Thoracic aorta (tissue), 2 donors: Measurements from ENCODE around the gene STX17. TPM values are rescaled to one million over a fixed set of nuclear protein-coding genes. Genes with fewer than 3 reads are reported as not detected.

Experiments used
- ATAC-seq: fragments of 150-250 bp; one replicate; pipeline ENCODE4 v1.8.0; 2017; ENCODE audit warnings: low read depth; ENCODE audit not compliant: insufficient number of reproducible peaks, low FRiP score
- DNase-seq: peaks from one replicate; pipeline ENCODE4 v3.0.0-alpha.2; 2020; ENCODE audit warnings: low spot score
- H3K27ac ChIP-seq, 2 donors: fragments of 200-600 bp; sonication (generic); 1 replicate in 1 of 2; 2 replicates in 1 of 2; pipeline ENCODE4 v1.5.1; 2016; ENCODE audit warnings: mild to moderate bottlenecking in 2 of 2, moderate library complexity in 2 of 2
- H3K27me3 ChIP-seq: fragments of 200-600 bp; sonication (generic); replicated peaks from 2 replicates; pipeline ENCODE4 v1.6.0; 2016; ENCODE audit warnings: mild to moderate bottlenecking; ENCODE audit not compliant: insufficient read depth
- H3K36me3 ChIP-seq: fragments of 200-600 bp; sonication (generic); one replicate; pipeline ENCODE4 v1.5.1; 2016
- H3K4me1 ChIP-seq, 2 donors: fragments of 200-600 bp; sonication (generic); 1 replicate in 1 of 2; 2 replicates in 1 of 2; pipeline versions ENCODE4 v1.5.1 to v1.6.0; 2016; ENCODE audit warnings: low read depth in 2 of 2, mild to moderate bottlenecking in 1 of 2; ENCODE audit not compliant: control insufficient read depth in 1 of 2
- H3K4me3 ChIP-seq: fragments of 200-600 bp; sonication (generic); 2 replicates; pipeline ENCODE4 v1.5.1; 2016; ENCODE audit warnings: mild to moderate bottlenecking
- H3K9me3 ChIP-seq: fragments of 200-600 bp; sonication (generic); 2 replicates; pipeline ENCODE4 v1.5.1; 2016
- CTCF ChIP-seq: fragments of 200-600 bp; sonication (generic); IDR thresholded peaks from one replicate; pipeline ENCODE4 v1.5.1; 2019; ENCODE audit warnings: antibody characterized with exemption
- total RNA-seq, 2 donors: library from RNA; depleted of rRNA; stranded (reverse); fragments of >200 nt; gene quantifications; one replicate each; pipeline versions ENCODE4 v1.1.0 to v1.2.3, GENCODE V29; 2016

STX17 gene
- total RNA-seq, 2 donors from 2014 or later = 33.2 to 41.8 TPM

GRCh38 chr9:99970481-99970880 lies 64.0 kb downstream of the STX17 start:
- no peak overlapping the region for H3K4me3 ChIP-seq
- peaks cover 7% of the 10 kb centered on the region for H3K36me3 ChIP-seq
- ATAC-seq (no peak), DNase-seq (no peak)
- H3K9me3 ChIP-seq = no peaks in the 10 kb centered on the region
- no peaks in the 10 kb centered on the region for H3K27me3 ChIP-seq
- H3K27ac ChIP-seq = no peak overlapping the region
- TF ChIP-seq CTCF = no peak
- no peaks in the 10 kb centered on the region for H3K4me1 ChIP-seq

GRCh38 chr9:99971410-99971809 lies 65.0 kb downstream of the STX17 start:
- no peak overlapping the region for H3K27ac ChIP-seq
- no peaks in the 10 kb centered on the region for H3K27me3 ChIP-seq
- no peaks in the 10 kb centered on the region for H3K9me3 ChIP-seq
- DNase-seq (no peak), ATAC-seq (no peak)
- H3K4me1 ChIP-seq = no peaks in the 10 kb centered on the region
- TF ChIP-seq CTCF = no peak
- H3K36me3 ChIP-seq = peaks cover 7% of the 10 kb centered on the region
- H3K4me3 ChIP-seq = no peak overlapping the region

GRCh38 chr9:99973455-99973854 lies 67.0 kb downstream of the STX17 start:
- H3K27ac ChIP-seq = no peak overlapping the region
- H3K27me3 ChIP-seq = no peaks in the 10 kb centered on the region
- H3K4me3 ChIP-seq = no peak overlapping the region
- DNase-seq (no peak), ATAC-seq (no peak)
- no peaks in the 10 kb centered on the region for H3K4me1 ChIP-seq
- H3K9me3 ChIP-seq = no peaks in the 10 kb centered on the region
- peaks cover 3% of the 10 kb centered on the region for H3K36me3 ChIP-seq
- TF ChIP-seq CTCF = no peak

- Histone ChIP-seq H3K4me1 (no peaks in the 10 kb centered on the region), H3K36me3 (peaks cover 8% of the 10 kb centered on the region), H3K9me3 (no peaks in the 10 kb centered on the region), H3K4me3 (no peak overlapping the region), H3K27me3 (no peaks in the 10 kb centered on the region), H3K27ac (no peak overlapping the region)
- TF ChIP-seq CTCF = no peak
- DNase-seq (no peak), ATAC-seq (no peak)
Measured at GRCh38 chr9:99977033-99977792, 70.8 kb downstream of the STX17 start.

- H3K36me3 ChIP-seq = peaks cover 8% of the 10 kb centered on the region
Measured at GRCh38 chr9:99978221-99978620, 71.8 kb downstream of the STX17 start.

More at GRCh38 chr9:99978221-99978620, 71.8 kb downstream of the STX17 start:
- Histone ChIP-seq H3K9me3 (no peaks in the 10 kb centered on the region), H3K4me1 (no peaks in the 10 kb centered on the region), H3K4me3 (no peak overlapping the region), H3K27ac (no peak overlapping the region), H3K27me3 (no peaks in the 10 kb centered on the region)
- ATAC-seq (no peak), DNase-seq (no peak)
- TF ChIP-seq CTCF = no peak
